ENCODE results near the gene GIGYF2.

DNA sequence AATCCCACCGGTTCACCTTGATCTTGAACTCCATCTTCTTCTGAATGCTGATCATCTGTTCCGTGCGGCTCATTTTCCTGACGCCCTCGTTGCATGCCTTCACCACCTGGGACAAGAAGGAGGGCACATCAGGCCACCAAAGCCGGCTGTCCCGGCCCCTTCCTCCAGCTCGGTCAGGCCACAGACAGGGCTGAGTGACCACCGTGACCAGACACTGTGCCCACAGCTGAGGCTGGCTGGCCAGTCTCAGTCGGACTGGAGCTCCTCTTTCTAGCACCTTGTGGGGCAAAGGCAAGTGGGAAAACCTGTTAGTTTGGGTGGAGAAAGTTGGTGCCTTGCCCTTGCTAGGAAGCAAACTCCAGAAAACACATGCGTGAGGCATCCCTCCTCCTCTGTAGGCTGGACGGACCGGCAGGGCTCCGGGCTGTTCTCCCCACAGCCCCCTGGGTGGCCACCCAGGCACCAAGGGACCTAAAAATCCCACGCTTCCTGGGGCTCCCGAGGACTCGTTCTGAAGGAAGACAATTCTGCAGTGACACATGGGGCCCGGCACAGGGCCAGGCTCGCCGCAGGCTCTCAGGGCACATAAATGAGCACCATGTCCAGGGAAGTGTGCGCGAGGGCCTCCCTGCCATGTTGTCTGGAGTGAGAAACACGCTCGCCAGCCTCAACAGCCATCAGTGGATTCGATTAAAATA is 188.3 kb downstream of the GIGYF2 start:
- TF ChIP-seq ZNF501 (CRISPR knock-in tag; IDR thresholded peaks at IDR 0.05) (no peak), RAD21 (CRISPR knock-in tag; IDR thresholded peaks at IDR 0.05) (no peak), POLR2A (IDR thresholded peaks at IDR 0.05; ENCODE audit: insufficient read depth in 1 of 2, low read depth in 2 of 2, low read length in 2 of 2) (no peak), FOXA1 (IDR thresholded peaks at IDR 0.05) (no peak), FOXA1 (CRISPR knock-in tag; IDR thresholded peaks at IDR 0.05) (no peak)
